ENCODE measurements around the gene MAP6. TPM values are rescaled to one million over a fixed set of nuclear protein-coding genes. Genes with fewer than 3 reads are reported as not detected.

MAP6 gene
- total RNA-seq, 1 experiment from 2014 or later: not detected

GRCh38 chr11:75642402-75643113, 26.3 kb downstream of the MAP6 start:
- ChIA-PET CTCF (no interaction called here), POLR2A (ENCODE audit: unreplicated experiment) (no interaction called here)
- Histone ChIP-seq H3K79me2 (ENCODE audit: low read depth) (no peaks in the 10 kb centered on the region), H3K9me2 (ENCODE audit: insufficient read depth) (0 out of 2 replicates have a peak, but pooled peaks cover 3% of the 10 kb centered on the region), H3F3A (ENCODE audit: insufficient read depth, low read depth) (no peaks in the 10 kb centered on the region), H3K4me1 (replicated peaks; ENCODE audit: insufficient read depth) (no peaks in the 10 kb centered on the region), H3K4me3 (no peak overlapping the region), H4K20me1 (ENCODE audit: insufficient read depth) (no peaks in the 10 kb centered on the region), H3K36me3 (ENCODE audit: low read depth) (no peaks in the 10 kb centered on the region), H3K27ac (no peak overlapping the region), H3K27me3 (ENCODE audit: insufficient read depth, low read depth) (no peaks in the 10 kb centered on the region), H2AFZ (no peak overlapping the region), H3K9me3 (ENCODE audit: insufficient read depth, low read depth) (no peaks in the 10 kb centered on the region), H3K4me2 (no peak overlapping the region)
- BruUV-seq (replicated peaks): no TSS peak
- TF ChIP-seq CTCF (conservative IDR thresholded peaks at IDR 0.05): no peak
- TF ChIP-seq EZH2 (IDR thresholded peaks at IDR 0.05; ENCODE audit: low read depth): no peak
- DNase-seq: no peak
- intact Hi-C loops (cut with micrococcal nuclease; ENCODE audit: unreplicated experiment): no loop called here

GRCh38 chr11:75639762-75640181, 29.1 kb downstream of the MAP6 start:
- H3K27ac ChIP-seq: no peak overlapping the region
- CTCF ChIA-PET: no interaction called here
- H4K20me1 ChIP-seq (ENCODE audit: insufficient read depth): no peaks in the 10 kb centered on the region
- H3K27me3 ChIP-seq (ENCODE audit: insufficient read depth, low read depth): no peaks in the 10 kb centered on the region
- H3K9me3 ChIP-seq (ENCODE audit: insufficient read depth, low read depth): no peaks in the 10 kb centered on the region
- intact Hi-C loops (cut with micrococcal nuclease; ENCODE audit: unreplicated experiment): no loop called here
- H3K4me2 ChIP-seq: no peak overlapping the region
- H3K79me2 ChIP-seq (ENCODE audit: low read depth): no peaks in the 10 kb centered on the region
- no peak overlapping the region for H3K4me3 ChIP-seq
- no peak for DNase-seq
- TF ChIP-seq CTCF (conservative IDR thresholded peaks at IDR 0.05): no peak
- no peak for TF ChIP-seq EZH2 (IDR thresholded peaks at IDR 0.05; ENCODE audit: low read depth)
- no peaks in the 10 kb centered on the region for H3K4me1 ChIP-seq (replicated peaks; ENCODE audit: insufficient read depth)
- POLR2A ChIA-PET (ENCODE audit: unreplicated experiment): no interaction called here
- no TSS peak for BruUV-seq (replicated peaks)
- H3F3A ChIP-seq (ENCODE audit: insufficient read depth, low read depth): no peaks in the 10 kb centered on the region
- H3K9me2 ChIP-seq (ENCODE audit: insufficient read depth): 0 out of 2 replicates have a peak, but pooled peaks cover 3% of the 10 kb centered on the region
- no peaks in the 10 kb centered on the region for H3K36me3 ChIP-seq (ENCODE audit: low read depth)
- H2AFZ ChIP-seq: no peak overlapping the region

GRCh38 chr11:75637998-75638397, 30.8 kb downstream of the MAP6 start:
- TF ChIP-seq CTCF (conservative IDR thresholded peaks at IDR 0.05) (no peak), EZH2 (IDR thresholded peaks at IDR 0.05; ENCODE audit: low read depth) (no peak)
- Histone ChIP-seq H3K4me2 (no peak overlapping the region), H3K4me1 (replicated peaks; ENCODE audit: insufficient read depth) (no peaks in the 10 kb centered on the region), H3K9me3 (ENCODE audit: insufficient read depth, low read depth) (no peaks in the 10 kb centered on the region), H3K27ac (no peak overlapping the region), H3F3A (ENCODE audit: insufficient read depth, low read depth) (no peaks in the 10 kb centered on the region), H3K79me2 (ENCODE audit: low read depth) (no peaks in the 10 kb centered on the region), H4K20me1 (ENCODE audit: insufficient read depth) (no peaks in the 10 kb centered on the region), H3K4me3 (no peak overlapping the region), H3K9me2 (ENCODE audit: insufficient read depth) (0 out of 2 replicates have a peak, but pooled peaks cover 3% of the 10 kb centered on the region), H2AFZ (no peak overlapping the region), H3K27me3 (ENCODE audit: insufficient read depth, low read depth) (no peaks in the 10 kb centered on the region), H3K36me3 (ENCODE audit: low read depth) (no peaks in the 10 kb centered on the region)
- CTCF ChIA-PET: interaction anchor here (0.9 kb wide), 1 partner anchor 40 kb away, joined by 12 read pairs; no protein-coding TSS in a partner anchor
- BruUV-seq (replicated peaks): no TSS peak
- DNase-seq: no peak
- intact Hi-C loops (cut with micrococcal nuclease; ENCODE audit: unreplicated experiment): no loop called here
- POLR2A ChIA-PET (ENCODE audit: unreplicated experiment): no interaction called here

Measured in PC-9 (cell line).